Measurements from ENCODE around the gene COL27A1. TPM values are rescaled to one million over a fixed set of nuclear protein-coding genes. Genes with fewer than 3 reads are reported as not detected.

The COL27A1 gene
- total RNA-seq, 1 donor from 2014 or later: 0.33 TPM

DNA sequence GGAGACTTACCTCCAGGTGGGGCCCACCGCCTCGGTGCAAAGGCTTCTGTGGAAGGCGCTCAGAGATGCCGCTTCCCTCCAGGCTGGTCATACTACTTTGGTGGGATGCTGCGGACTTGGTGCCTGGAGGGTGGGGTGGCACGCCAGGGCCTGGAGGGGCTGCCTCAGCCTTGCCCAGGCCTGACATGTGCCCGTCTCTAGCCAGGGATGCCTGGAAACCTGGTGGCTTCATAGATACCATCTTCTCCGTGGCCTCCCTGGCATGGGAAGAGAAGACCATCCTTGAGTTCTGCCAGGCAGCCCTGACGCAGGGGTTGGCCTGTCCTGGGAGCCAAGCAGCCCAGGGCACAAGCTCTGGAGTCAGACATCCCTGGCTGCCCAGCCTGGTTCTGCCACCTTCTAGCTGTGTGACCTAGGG, 202.6 kb downstream of the COL27A1 start:
- H3K36me3 Mint-ChIP-seq (ENCODE audit: low read depth): peaks cover 94% of the 10 kb centered on the region
- H3K9me3 Mint-ChIP-seq: no peaks in the 10 kb centered on the region
- intact Hi-C loops (cut with micrococcal nuclease): no loop called here
- CTCF ChIA-PET: no interaction called here
- H3K27ac Mint-ChIP-seq: peak overlapping the region; percentile 82
- ATAC-seq (ENCODE audit: low read depth) (no peak), DNase-seq (no peak)
- peaks cover 21% of the 10 kb centered on the region for H3K4me1 Mint-ChIP-seq
- TF ChIP-seq, protein P1, sequence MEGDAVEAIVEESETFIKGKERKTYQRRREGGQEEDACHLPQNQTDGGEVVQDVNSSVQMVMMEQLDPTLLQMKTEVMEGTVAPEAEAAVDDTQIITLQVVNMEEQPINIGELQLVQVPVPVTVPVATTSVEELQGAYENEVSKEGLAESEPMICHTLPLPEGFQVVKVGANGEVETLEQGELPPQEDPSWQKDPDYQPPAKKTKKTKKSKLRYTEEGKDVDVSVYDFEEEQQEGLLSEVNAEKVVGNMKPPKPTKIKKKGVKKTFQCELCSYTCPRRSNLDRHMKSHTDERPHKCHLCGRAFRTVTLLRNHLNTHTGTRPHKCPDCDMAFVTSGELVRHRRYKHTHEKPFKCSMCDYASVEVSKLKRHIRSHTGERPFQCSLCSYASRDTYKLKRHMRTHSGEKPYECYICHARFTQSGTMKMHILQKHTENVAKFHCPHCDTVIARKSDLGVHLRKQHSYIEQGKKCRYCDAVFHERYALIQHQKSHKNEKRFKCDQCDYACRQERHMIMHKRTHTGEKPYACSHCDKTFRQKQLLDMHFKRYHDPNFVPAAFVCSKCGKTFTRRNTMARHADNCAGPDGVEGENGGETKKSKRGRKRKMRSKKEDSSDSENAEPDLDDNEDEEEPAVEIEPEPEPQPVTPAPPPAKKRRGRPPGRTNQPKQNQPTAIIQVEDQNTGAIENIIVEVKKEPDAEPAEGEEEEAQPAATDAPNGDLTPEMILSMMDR (IDR thresholded peaks at IDR 0.05): no peak
- no peaks in the 10 kb centered on the region for H3K27me3 Mint-ChIP-seq
- POLR2A ChIA-PET: interaction anchor here (1.4 to 1.6 kb wide), 2 partner anchors 15 to 30 kb away, joined by 4 to 5 read pairs; partner anchors contain the start of gene AKNA
- no peak overlapping the region for H3K4me3 Mint-ChIP-seq

DNA sequence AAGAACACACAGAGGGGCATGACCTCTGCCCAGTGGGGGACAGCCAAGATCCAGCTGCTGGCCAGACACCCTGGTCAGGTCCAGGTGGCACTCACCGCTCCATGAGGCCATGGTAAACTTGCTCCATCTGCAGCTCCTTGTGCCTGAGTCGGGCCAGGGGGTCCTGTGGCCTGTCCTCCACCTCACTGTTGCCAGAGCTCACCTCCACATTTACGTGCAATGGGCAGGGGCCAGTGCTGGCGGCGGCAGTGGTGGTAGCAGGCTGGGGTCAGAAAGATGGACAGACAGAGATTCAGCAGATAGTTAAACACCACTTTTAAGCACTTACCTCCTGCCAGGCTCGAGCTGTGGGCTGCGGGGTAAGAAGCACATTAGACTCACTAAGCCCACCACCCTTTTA, 204.5 kb downstream of the COL27A1 start:
- no peak for DNase-seq
- TF ChIP-seq, protein P1 (IDR thresholded peaks at IDR 0.05): no peak
- intact Hi-C loops (cut with micrococcal nuclease): no loop called here
- H3K9me3 Mint-ChIP-seq: peaks cover 3% of the 10 kb centered on the region
- POLR2A ChIA-PET: no interaction called here
- H3K4me3 Mint-ChIP-seq: no peak overlapping the region
- no peak for ATAC-seq (ENCODE audit: low read depth)
- CTCF ChIA-PET: no interaction called here
- peak overlapping the region; percentile 65 for H3K27ac Mint-ChIP-seq
- H3K36me3 Mint-ChIP-seq (ENCODE audit: low read depth): peaks cover 99% of the 10 kb centered on the region
- no peaks in the 10 kb centered on the region for H3K27me3 Mint-ChIP-seq
- H3K4me1 Mint-ChIP-seq: peaks cover 39% of the 10 kb centered on the region

DNA sequence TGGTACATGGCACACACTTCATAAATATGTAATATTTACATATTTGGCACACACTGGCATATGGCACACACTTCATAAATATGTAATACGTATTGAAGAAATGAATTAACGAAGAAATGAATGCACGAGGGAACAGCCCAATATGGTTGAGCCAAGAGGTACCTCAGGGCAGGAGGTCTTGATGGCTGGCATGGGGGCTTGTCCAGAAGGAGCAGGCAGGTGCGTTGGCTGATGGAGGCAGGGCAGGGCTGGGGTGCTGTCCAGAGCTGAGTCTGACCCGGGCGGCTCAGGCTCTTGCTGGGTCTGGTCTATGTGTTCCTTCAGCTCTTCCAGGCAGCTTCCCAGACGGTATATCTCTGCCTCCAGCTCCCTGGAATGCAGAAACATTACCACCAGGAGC, 206.2 kb downstream of the COL27A1 start:
- H3K27me3 Mint-ChIP-seq: no peaks in the 10 kb centered on the region
- H3K9me3 Mint-ChIP-seq: peaks cover 4% of the 10 kb centered on the region
- no peak overlapping the region for H3K4me3 Mint-ChIP-seq
- ChIA-PET CTCF (no interaction called here), POLR2A (interaction anchor here (1.5 to 15.2 kb wide), 4 partner anchors 8 to 31 kb away, joined by 4 to 913 read pairs (median 34); partner anchors contain the start of gene AKNA)
- TF ChIP-seq, protein P1 (IDR thresholded peaks at IDR 0.05): no peak
- no peak for DNase-seq
- peaks cover 95% of the 10 kb centered on the region for H3K36me3 Mint-ChIP-seq (ENCODE audit: low read depth)
- H3K4me1 Mint-ChIP-seq: peaks cover 55% of the 10 kb centered on the region
- ATAC-seq (ENCODE audit: low read depth): no peak
- peak overlapping the region; percentile 82 for H3K27ac Mint-ChIP-seq
- intact Hi-C loops (cut with micrococcal nuclease): no loop called here

Other genes starting within 250 kb of the COL27A1 start
- not detected in 2 replicates for gene AMBP, start 77.2 kb upstream of the COL27A1 start, total RNA-seq
- not detected in 2 replicates for gene KIF12, start 56.2 kb upstream of the COL27A1 start, total RNA-seq
- gene ORM1, start 167.6 kb downstream of the COL27A1 start, total RNA-seq: not detected in 2 replicates
- not detected in 2 replicates for gene ORM2, start 174.3 kb downstream of the COL27A1 start, total RNA-seq
- 283 and 322 TPM in 2 replicates for gene AKNA, start 232.4 kb downstream of the COL27A1 start, total RNA-seq

Measured in activated B cell treated with CpG ODN at 0.5 μM for 24 hours (primary cell).